ENCODE measurements around the gene SLC17A5.
"Not testable (repeated sequence)": the region's sequence is repeated elsewhere in the genome, so short reads cannot be mapped to it uniquely, and the experiment has no call there.

SLC17A5 gene

DNA sequence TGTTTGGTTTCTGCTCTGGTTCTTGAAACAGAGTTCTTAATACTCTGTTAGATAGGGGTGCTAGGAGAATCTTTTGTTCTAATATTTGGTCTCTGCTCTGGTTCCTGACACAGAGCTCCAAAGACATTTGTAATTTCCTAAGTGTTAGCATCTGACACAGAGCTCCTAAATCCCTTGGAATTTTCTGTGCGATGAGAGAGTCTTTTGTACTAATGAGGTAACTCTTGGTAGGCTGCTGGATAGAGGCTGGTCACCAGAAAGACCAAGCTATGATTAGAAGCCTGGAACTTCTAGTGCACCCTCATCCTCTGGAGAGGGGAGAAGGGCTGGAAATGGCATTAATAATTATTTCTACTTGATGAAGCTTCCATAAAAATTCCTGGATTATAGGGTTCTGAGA, 34.6 kb upstream of the SLC17A5 start:
- no peaks in the 10 kb centered on the region for H3K36me3 ChIP-seq (replicated peaks; ENCODE audit: insufficient read depth, low read length)
- H3F3A ChIP-seq (ENCODE audit: insufficient read depth, low read length) = no peaks in the 10 kb centered on the region
- no peaks in the 10 kb centered on the region for H4K20me1 ChIP-seq (ENCODE audit: insufficient read depth, low read length)
- H3K9ac ChIP-seq (ENCODE audit: low read length) = no peak overlapping the region
- no peaks in the 10 kb centered on the region for H3K4me1 ChIP-seq (ENCODE audit: low read length)
- H2AFZ ChIP-seq (ENCODE audit: low read length) = no peak overlapping the region
- H3K27ac ChIP-seq (ENCODE audit: low read length) = no peak overlapping the region
- DNase-seq = no peak
- no peak overlapping the region for H3K4me3 ChIP-seq (ENCODE audit: low read length)
- TF ChIP-seq EZH2phosphoT487 (IDR thresholded peaks at IDR 0.05; ENCODE audit: low read length) (no peak), EZH2 (optimal IDR thresholded peaks at IDR 0.05; ENCODE audit: low read depth, low read length) (no peak)
- TF ChIP-seq, protein P1, sequence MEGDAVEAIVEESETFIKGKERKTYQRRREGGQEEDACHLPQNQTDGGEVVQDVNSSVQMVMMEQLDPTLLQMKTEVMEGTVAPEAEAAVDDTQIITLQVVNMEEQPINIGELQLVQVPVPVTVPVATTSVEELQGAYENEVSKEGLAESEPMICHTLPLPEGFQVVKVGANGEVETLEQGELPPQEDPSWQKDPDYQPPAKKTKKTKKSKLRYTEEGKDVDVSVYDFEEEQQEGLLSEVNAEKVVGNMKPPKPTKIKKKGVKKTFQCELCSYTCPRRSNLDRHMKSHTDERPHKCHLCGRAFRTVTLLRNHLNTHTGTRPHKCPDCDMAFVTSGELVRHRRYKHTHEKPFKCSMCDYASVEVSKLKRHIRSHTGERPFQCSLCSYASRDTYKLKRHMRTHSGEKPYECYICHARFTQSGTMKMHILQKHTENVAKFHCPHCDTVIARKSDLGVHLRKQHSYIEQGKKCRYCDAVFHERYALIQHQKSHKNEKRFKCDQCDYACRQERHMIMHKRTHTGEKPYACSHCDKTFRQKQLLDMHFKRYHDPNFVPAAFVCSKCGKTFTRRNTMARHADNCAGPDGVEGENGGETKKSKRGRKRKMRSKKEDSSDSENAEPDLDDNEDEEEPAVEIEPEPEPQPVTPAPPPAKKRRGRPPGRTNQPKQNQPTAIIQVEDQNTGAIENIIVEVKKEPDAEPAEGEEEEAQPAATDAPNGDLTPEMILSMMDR (IDR thresholded peaks at IDR 0.05; ENCODE audit: low read length) = no peak
- no peaks in the 10 kb centered on the region for H3K9me3 ChIP-seq (replicated peaks; ENCODE audit: insufficient read depth, low read length)
- H3K79me2 ChIP-seq (ENCODE audit: low read length) = no peaks in the 10 kb centered on the region
- no peaks in the 10 kb centered on the region for H3K9me2 ChIP-seq (replicated peaks; ENCODE audit: insufficient read depth, low read length)
- H3K27me3 ChIP-seq (replicated peaks; ENCODE audit: insufficient read depth, low read length) = no peaks in the 10 kb centered on the region
- H3K4me2 ChIP-seq (ENCODE audit: low read depth, low read length) = no peak overlapping the region

DNA sequence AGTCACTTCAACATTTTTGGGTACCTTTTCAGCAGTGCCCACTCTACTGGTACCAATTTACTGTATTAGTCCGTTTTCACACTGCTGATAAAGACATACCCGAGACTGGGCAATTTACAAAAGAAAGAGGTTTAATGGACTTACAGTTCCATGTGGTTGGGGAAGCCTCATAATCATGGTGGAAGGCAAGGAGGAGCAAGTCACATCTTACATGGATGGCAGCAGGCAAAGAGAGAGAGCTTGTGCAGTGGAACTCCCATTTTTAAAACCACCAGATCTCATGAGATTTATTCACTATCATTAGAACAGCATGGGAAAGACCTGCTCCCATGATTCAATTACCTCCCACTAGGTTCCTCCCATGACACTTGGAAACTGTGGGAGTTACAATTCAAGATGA, 29.8 kb upstream of the SLC17A5 start:
- H3K9me3 ChIP-seq (replicated peaks; ENCODE audit: insufficient read depth, low read length); H3F3A ChIP-seq (ENCODE audit: insufficient read depth, low read length); H3K27ac ChIP-seq (ENCODE audit: low read length); H2AFZ ChIP-seq (ENCODE audit: low read length); H4K20me1 ChIP-seq (ENCODE audit: insufficient read depth, low read length); DNase-seq; H3K9me2 ChIP-seq (replicated peaks; ENCODE audit: insufficient read depth, low read length); H3K9ac ChIP-seq (ENCODE audit: low read length); H3K4me1 ChIP-seq (ENCODE audit: low read length); H3K36me3 ChIP-seq (replicated peaks; ENCODE audit: insufficient read depth, low read length); H3K4me3 ChIP-seq (ENCODE audit: low read length); H3K79me2 ChIP-seq (ENCODE audit: low read length); H3K4me2 ChIP-seq (ENCODE audit: low read depth, low read length); H3K27me3 ChIP-seq (replicated peaks; ENCODE audit: insufficient read depth, low read length): not testable (repeated sequence)

DNA sequence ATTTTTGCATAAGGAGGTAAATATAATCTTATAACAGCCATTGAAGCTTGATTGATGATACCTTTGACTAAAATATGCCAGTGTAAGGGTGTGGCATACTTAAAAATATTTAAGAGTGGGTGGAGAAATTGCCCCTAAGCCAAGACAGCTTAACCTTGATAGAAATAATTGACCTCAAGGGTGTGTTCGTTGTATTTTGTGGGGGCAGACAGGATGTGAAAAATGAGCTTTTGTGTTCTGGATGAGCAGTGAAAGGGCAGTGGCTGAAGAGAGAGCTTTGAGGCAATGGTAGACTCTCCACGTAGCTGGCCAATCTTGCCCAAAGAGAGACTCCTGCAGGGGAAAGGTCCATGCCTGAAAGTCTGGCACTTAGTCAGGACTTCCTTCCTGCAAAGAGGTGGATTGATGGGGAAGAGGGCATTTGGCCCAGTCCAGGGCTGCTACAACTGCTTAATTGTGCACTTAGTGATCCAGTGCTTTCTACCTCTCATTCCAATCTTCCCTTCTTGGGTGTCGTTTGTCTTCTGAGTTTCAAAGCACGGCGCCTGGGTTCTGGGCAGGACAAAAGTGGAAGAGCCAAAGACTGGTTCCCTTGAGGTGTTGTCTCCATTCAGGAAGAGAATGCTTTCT, 26.6 kb upstream of the SLC17A5 start:
- TF ChIP-seq EZH2 (optimal IDR thresholded peaks at IDR 0.05; ENCODE audit: low read depth, low read length) = no peak
- TF ChIP-seq, protein P1 (IDR thresholded peaks at IDR 0.05; ENCODE audit: low read length) = no peak
- TF ChIP-seq EZH2phosphoT487 (IDR thresholded peaks at IDR 0.05; ENCODE audit: low read length) = no peak
- no peaks in the 10 kb centered on the region for H3K27me3 ChIP-seq (replicated peaks; ENCODE audit: insufficient read depth, low read length)
- no peak overlapping the region for H3K27ac ChIP-seq (ENCODE audit: low read length)
- no peak for DNase-seq
- H4K20me1 ChIP-seq (ENCODE audit: insufficient read depth, low read length) = no peaks in the 10 kb centered on the region
- H3K36me3 ChIP-seq (replicated peaks; ENCODE audit: insufficient read depth, low read length) = no peaks in the 10 kb centered on the region
- H3K4me2 ChIP-seq (ENCODE audit: low read depth, low read length) = no peak overlapping the region
- no peaks in the 10 kb centered on the region for H3K9me3 ChIP-seq (replicated peaks; ENCODE audit: insufficient read depth, low read length)
- H3K4me1 ChIP-seq (ENCODE audit: low read length) = peaks cover 7% of the 10 kb centered on the region; the same call in 1 of the 2 replicates
- no peaks in the 10 kb centered on the region for H3K79me2 ChIP-seq (ENCODE audit: low read length)
- H3K4me3 ChIP-seq (ENCODE audit: low read length) = no peak overlapping the region
- no peaks in the 10 kb centered on the region for H3F3A ChIP-seq (ENCODE audit: insufficient read depth, low read length)
- H2AFZ ChIP-seq (ENCODE audit: low read length) = no peak overlapping the region
- H3K9ac ChIP-seq (ENCODE audit: low read length) = no peak overlapping the region
- no peaks in the 10 kb centered on the region for H3K9me2 ChIP-seq (replicated peaks; ENCODE audit: insufficient read depth, low read length)

DNA sequence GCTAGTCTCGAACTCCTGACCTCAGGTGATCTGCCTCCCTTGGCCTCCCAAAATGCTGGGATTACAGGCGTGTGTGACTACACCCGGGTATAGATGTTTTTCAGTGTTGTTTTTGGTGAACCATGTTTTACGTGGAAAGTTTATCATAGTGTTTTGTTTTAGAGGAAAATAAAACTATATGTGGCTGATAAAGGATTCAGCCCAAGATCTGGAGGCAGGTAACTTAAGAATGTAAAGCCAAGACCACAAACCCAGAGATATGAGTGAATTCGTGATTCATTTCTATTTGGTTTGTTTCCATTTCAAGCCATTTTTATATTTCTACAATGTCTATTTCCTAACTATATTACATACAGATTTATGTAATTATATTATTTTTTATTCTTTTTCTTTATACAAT, 26.1 kb upstream of the SLC17A5 start:
- not testable (repeated sequence) for H3K4me3 ChIP-seq (ENCODE audit: low read length); H3K79me2 ChIP-seq (ENCODE audit: low read length); H3K4me2 ChIP-seq (ENCODE audit: low read depth, low read length); H3F3A ChIP-seq (ENCODE audit: insufficient read depth, low read length); H3K9ac ChIP-seq (ENCODE audit: low read length); H3K4me1 ChIP-seq (ENCODE audit: low read length); H3K36me3 ChIP-seq (replicated peaks; ENCODE audit: insufficient read depth, low read length); DNase-seq; H3K9me3 ChIP-seq (replicated peaks; ENCODE audit: insufficient read depth, low read length); H4K20me1 ChIP-seq (ENCODE audit: insufficient read depth, low read length); H2AFZ ChIP-seq (ENCODE audit: low read length); H3K27ac ChIP-seq (ENCODE audit: low read length); H3K9me2 ChIP-seq (replicated peaks; ENCODE audit: insufficient read depth, low read length); H3K27me3 ChIP-seq (replicated peaks; ENCODE audit: insufficient read depth, low read length)

Data from MM.1S (cell line).